Thyroid gland (tissue), 4 donors: ENCODE measurements around the gene CASP9. TPM values are rescaled to one million over a fixed set of nuclear protein-coding genes. Genes with fewer than 3 reads are reported as not detected.
"Not testable (repeated sequence)": the region's sequence is repeated elsewhere in the genome, so short reads cannot be mapped to it uniquely, and the experiment has no call there.

Experiments used
- DNase-seq, 2 donors: peaks; one replicate each; pipeline ENCODE4 v3.0.0-alpha.2; 2019
- H3K27ac ChIP-seq, 3 donors: fragments of 200-600 bp; sonication (generic); 1 replicate in 2 of 3; 2 replicates in 1 of 3; pipeline ENCODE4 v1.5.1; 2016 to 2019; ENCODE audit warnings: mild to moderate bottlenecking in 1 of 3, moderate library complexity in 1 of 3
- H3K27me3 ChIP-seq: fragments of 200-600 bp; sonication (generic); one replicate; pipeline ENCODE4 v1.5.1; 2019
- H3K36me3 ChIP-seq, 2 donors: fragments of 200-600 bp; sonication (generic); one replicate each; pipeline ENCODE4 v1.5.1; 2016 to 2019
- H3K4me1 ChIP-seq, 2 donors: fragments of 200-600 bp; sonication (generic); one replicate each; pipeline ENCODE4 v1.5.1; 2017 to 2019
- H3K4me3 ChIP-seq, 3 donors: fragments of 200-600 bp; sonication (generic); replicated peaks in 1 of 3; 1 replicate in 2 of 3; 2 replicates in 1 of 3; pipeline ENCODE4 v1.5.1; 2016; ENCODE audit warnings: mild to moderate bottlenecking in 1 of 3
- H3K9me3 ChIP-seq: fragments of 200-600 bp; sonication (generic); one replicate; pipeline ENCODE4 v1.5.1; 2017
- CTCF ChIP-seq, 6 experiments: fragments of 200-600 bp in 3 of 6; fragments of 450-650 bp in 3 of 6; sonication (generic) in 3 of 6; IDR thresholded peaks; one replicate each; pipeline ENCODE4 v1.5.1; 2016 to 2019; ENCODE audit warnings: antibody characterized with exemption in 6 of 6, mild to moderate bottlenecking in 2 of 6, inconsistent platforms in 1 of 6, moderate library complexity in 1 of 6
- POLR2A ChIP-seq, 2 donors: fragments of 450-650 bp; IDR thresholded peaks; one replicate each; pipeline ENCODE4 v1.6.1; 2017; ENCODE audit warnings: antibody characterized with exemption in 2 of 2, mild to moderate bottlenecking in 2 of 2, moderate library complexity in 1 of 2
- WGBS, 2 donors: methylation state at CpG; one replicate each; pipeline ENCODE4 v1.1.5; 2017; 5-methylcytosine and 5-hydroxymethylcytosine counted together
- intact Hi-C: fragments of 100-400 bp; cut with DNase I; formaldehyde crosslinking; loops from one replicate; pipeline ENCODE4 v1.15.1; 2023
- total RNA-seq, 4 donors: library from RNA; depleted of rRNA; stranded (reverse); fragments of >200 nt; gene quantifications; one replicate each; pipeline ENCODE4 v1.2.3, GENCODE V29; 2016

Gene CASP9
- total RNA-seq, 4 donors from 2014 or later = 16.9 to 29.8 (median 20.6) TPM

DNA sequence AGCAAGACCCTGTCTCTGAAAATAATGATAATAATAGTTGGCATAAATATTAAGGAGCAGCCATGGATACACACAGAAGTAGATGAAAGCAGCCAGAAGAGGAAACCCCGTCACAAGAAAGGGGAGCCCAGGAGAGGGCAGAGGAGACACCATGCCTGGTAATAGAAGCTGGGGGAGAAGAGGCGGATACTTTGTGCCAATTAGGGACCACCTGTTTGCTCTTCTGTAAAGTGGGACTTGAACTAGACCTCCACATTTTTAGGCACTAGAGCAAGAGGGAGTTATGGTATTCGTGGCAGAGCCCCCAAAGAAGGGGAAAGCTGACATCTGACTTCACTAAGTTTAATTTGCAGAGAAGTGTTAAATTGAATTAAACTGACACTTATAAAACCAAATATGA is 35.6 kb downstream of the CASP9 start:
- Histone ChIP-seq H3K36me3 (peaks cover 3 to 9% of the 10 kb centered on the region in 2 donors), H3K4me1 (no peaks in the 10 kb centered on the region), H3K4me3 (no peak overlapping the region), H3K9me3 (no peaks in the 10 kb centered on the region), H3K27me3 (no peaks in the 10 kb centered on the region), H3K27ac (no peak overlapping the region)
- TF ChIP-seq CTCF (IDR thresholded peaks at IDR 0.05) (no peak), POLR2A (IDR thresholded peaks at IDR 0.05) (no peak)
- no peak for DNase-seq
- WGBS, 2 donors = 93 to 95% methylated on average over 3 of the region's 3 CpGs
- intact Hi-C loops = no loop called here

- DNase-seq, H3K36me3 ChIP-seq, H3K27me3 ChIP-seq, H3K9me3 ChIP-seq, H3K27ac ChIP-seq, H3K4me3 ChIP-seq, H3K4me1 ChIP-seq, intact Hi-C loops: not testable (repeated sequence)
- WGBS, 2 donors = 95 to 97% methylated on average over 16 to 17 of the region's 17 CpGs
Measured at GRCh38 chr1:15486844-15487610, 37.0 kb downstream of the CASP9 start.

- Histone ChIP-seq H3K4me1 (no peaks in the 10 kb centered on the region), H3K36me3 (no peaks in the 10 kb centered on the region), H3K4me3 (no peak overlapping the region), H3K9me3 (no peaks in the 10 kb centered on the region), H3K27me3 (no peaks in the 10 kb centered on the region), H3K27ac (no peak overlapping the region)
- intact Hi-C loops = no loop called here
- no peak for DNase-seq
- WGBS, 2 donors = 94 to 98% methylated on average over 6 of the region's 6 CpGs
- TF ChIP-seq POLR2A (IDR thresholded peaks at IDR 0.05) = no peak
- no peak for TF ChIP-seq CTCF (IDR thresholded peaks at IDR 0.05)
Measured at GRCh38 chr1:15485636-15486035, 38.4 kb downstream of the CASP9 start.

DNA sequence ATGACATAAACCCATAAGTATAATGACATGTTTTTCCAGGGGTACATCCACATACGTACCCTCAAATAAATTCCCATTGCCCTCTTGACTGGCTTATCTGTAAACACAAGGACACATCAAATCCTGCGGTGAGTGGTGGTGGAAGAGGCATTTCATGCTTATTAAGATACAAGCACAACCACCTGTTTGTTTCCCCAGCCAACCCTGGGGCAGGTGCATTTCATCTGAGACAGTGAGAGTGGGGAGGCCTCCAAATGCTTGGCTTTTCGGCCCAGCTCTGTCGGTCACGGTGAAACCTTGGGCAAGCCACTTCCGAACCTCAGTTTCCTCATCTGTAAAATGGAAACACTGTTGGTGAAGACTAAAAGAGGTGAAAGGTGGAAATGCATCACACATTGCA is 39.6 kb downstream of the CASP9 start:
- H3K4me1 ChIP-seq, intact Hi-C loops, H3K27ac ChIP-seq, H3K9me3 ChIP-seq, H3K4me3 ChIP-seq, H3K27me3 ChIP-seq, H3K36me3 ChIP-seq, DNase-seq: not testable (repeated sequence)
- WGBS, 2 donors = 94 to 95% methylated on average over 6 of the region's 6 CpGs

DNA sequence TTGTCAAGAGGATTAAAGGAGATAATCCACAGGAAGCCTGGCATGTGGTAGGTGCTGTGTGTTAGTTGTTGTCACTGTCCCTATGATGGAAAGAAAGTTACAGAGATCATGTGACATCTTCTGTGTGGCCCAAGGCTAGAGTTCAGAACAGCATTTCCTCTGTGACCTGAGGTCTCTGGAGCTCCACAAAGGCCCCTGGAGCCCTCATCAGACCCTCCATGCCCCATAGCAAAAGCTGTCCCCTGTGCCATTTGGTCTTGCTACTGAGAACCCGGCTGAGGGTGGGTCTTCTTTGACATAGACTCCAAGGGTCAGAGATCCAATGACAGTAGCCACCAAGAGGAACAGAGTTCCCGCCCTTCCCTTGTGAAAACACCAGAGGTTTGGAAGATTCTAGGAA is 40.0 kb downstream of the CASP9 start:
- Histone ChIP-seq H3K27ac (no peak overlapping the region), H3K9me3 (no peaks in the 10 kb centered on the region), H3K36me3 (no peaks in the 10 kb centered on the region), H3K4me3 (no peak overlapping the region), H3K27me3 (no peaks in the 10 kb centered on the region), H3K4me1 (no peaks in the 10 kb centered on the region)
- 83 to 89% methylated on average over 2 of the region's 2 CpGs for WGBS, 2 donors
- TF ChIP-seq CTCF (IDR thresholded peaks at IDR 0.05) (no peak), POLR2A (IDR thresholded peaks at IDR 0.05) (no peak)
- intact Hi-C loops = no loop called here
- DNase-seq = no peak

DNA sequence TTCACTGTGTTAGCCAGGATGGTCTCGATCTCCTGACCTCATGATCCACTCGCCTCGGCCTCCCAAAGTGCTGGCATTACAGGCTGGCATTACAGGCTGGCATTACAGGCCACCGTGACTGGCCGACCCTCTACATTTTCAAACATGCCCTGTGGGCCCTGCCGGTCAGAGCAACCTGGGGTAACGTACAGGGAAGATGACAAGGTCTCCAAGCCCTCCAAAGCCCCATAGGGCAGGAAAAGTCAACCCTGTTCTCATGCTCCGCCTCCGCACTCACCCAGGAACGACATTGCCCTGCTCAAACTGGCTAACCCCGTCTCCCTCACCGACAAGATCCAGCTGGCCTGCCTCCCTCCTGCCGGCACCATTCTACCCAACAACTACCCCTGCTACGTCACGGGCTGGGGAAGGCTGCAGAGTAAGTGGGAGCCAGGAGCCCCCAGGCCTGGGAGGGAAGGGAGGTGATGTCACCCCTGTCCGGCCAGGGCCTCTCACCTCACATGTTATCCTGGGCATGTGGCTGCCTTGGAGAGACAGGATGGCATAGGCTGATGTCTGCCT is 41.0 kb downstream of the CASP9 start:
- H3K27ac ChIP-seq, H3K4me1 ChIP-seq, H3K36me3 ChIP-seq, H3K4me3 ChIP-seq, H3K9me3 ChIP-seq, intact Hi-C loops, DNase-seq, H3K27me3 ChIP-seq: not testable (repeated sequence)
- WGBS, 2 donors = 84 to 90% methylated on average over 11 to 16 of the region's 16 CpGs

- H3K27me3 ChIP-seq, H3K4me1 ChIP-seq, DNase-seq, H3K36me3 ChIP-seq, H3K27ac ChIP-seq, H3K9me3 ChIP-seq, H3K4me3 ChIP-seq, intact Hi-C loops: not testable (repeated sequence)
- WGBS, 2 donors = 82 to 90% methylated on average over 6 of the region's 6 CpGs
Measured at GRCh38 chr1:15482455-15482854, 41.6 kb downstream of the CASP9 start.
